GM11168 (cell line): ENCODE data around the gene P2RX4.
"Not testable (repeated sequence)": the region's sequence is repeated elsewhere in the genome, so short reads cannot be mapped to it uniquely, and the experiment has no call there.

ENCODE experiments used
- in situ Hi-C: fragments of 300-500 bp; cut with MboI; formaldehyde crosslinking; loops from one replicate; pipeline ENCODE4 v1.12.0; 2022; ENCODE audit warnings: low sequenced_read_pairs; ENCODE audit not compliant: unreplicated experiment

P2RX4 gene, protein sequence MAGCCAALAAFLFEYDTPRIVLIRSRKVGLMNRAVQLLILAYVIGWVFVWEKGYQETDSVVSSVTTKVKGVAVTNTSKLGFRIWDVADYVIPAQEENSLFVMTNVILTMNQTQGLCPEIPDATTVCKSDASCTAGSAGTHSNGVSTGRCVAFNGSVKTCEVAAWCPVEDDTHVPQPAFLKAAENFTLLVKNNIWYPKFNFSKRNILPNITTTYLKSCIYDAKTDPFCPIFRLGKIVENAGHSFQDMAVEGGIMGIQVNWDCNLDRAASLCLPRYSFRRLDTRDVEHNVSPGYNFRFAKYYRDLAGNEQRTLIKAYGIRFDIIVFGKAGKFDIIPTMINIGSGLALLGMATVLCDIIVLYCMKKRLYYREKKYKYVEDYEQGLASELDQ

DNA sequence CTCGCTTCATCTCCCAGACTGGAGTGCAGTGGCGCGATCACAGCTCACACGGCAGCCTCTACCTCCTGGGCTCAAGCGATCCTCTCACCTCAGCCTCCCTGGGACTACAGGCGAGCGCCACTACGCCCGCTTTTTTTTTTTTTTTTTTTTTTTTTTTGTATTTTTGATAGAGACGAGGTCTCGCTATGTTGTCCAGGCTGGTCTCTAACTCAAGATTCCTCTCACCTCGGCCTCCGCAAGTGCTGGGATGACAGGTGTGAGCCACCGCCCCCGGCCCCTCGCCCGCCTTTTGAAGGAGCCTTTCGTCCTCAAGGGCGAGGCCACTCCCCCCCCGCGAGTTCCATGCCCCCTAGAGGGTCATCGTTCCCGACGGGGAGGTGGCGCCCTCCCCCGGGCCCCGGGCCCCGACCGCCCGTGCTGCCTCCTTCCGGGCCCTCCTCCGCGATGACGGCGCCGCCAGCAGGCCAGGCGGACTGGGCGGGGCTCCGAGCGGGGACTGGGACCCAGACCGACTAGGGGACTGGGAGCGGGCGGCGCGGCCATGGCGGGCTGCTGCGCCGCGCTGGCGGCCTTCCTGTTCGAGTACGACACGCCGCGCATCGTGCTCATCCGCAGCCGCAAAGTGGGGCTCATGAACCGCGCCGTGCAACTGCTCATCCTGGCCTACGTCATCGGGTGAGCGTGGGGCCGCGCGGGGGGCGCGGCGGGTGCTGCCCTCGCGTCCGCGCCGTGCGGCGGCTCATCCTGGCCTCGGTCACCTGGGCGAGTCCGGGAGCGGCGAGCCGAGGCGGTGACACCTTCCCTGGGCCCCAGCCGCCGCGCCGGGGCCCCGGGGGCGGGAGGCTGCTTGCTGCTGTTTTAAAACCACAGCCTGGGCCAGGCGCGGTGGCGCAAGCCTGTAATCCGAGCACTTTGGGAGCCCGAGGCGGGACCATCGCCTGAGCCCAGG lies at the start of gene P2RX4:
Gene P2RX4, plus strand, starts transcription at position 506 of the 949 bp plus-strand sequence. Its CDS starts 36 bp downstream, at position 542.
- in situ Hi-C loops = no loop called here

DNA sequence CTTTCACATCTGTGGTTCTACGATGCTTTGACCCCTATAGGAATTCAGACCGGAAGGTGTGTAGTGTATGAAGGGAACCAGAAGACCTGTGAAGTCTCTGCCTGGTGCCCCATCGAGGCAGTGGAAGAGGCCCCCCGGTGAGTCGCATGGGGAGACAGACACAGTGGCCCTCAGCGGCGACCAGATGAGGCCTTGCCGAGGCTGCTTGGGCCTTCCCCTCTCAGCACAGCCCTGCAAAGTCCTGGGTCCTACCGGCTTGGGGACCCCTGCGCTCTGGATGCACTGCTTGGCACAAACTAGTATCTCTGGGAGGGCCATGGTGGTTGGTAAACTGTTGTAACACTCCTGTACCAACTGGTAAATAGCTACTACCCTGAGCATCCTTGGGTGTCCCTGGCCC lies 47.5 kb upstream of the P2RX4 start:
- in situ Hi-C loops = no loop called here

DNA sequence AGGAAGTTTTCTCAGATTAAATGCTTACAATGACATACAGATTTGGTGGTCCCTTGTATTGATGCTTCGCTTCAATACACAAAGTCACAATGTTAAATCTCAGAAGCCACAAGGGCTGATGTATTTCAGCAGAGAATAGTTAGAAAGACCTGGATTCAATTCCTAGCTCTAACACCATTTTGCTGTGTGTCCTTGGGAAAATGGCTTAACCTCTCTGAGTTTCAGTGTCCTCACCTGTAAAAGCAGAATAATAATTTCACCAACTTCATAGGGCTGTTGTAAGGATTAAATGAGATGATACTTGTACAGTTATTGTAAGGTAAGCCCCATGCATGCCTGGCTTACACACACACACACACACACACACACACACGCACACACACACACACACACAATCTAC lies 46.9 kb upstream of the P2RX4 start:
- in situ Hi-C loops = no loop called here

DNA sequence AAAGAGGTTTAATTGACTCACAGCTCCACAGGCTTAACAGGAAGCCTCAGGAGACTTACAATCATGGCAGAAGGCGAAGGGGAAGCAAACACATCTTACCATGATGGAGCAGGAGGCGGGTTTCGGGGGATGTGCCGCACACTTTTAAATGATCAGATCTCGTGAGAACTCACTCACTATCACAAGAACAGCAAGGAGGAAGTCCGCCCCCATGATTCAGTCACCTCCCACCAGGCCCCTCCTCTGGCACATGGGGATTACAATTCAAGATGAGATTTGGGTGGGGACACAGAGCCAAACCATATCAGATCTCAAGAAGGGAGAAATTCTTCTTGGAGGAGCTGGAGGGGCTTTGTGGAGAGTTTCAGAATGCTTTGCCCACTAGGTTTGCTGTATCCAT lies 45.1 kb upstream of the P2RX4 start:
- in situ Hi-C loops = not testable (repeated sequence)

DNA sequence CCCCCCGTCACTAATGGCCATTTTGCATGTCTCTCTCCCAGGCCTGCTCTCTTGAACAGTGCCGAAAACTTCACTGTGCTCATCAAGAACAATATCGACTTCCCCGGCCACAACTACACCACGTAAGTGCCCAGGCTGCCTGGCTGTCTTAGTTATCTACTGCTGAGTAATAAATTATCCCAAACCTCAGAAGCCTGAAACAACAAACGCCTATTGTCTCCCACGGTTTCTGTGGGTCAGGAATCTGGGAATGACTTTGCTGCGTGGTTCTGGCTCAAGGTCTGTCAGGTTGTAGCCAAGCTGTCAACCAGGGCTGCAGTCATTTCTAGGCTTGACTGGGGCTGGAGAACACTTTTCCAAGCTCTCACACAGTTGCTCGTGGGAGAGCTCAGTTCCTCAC lies 44.6 kb upstream of the P2RX4 start:
- in situ Hi-C loops = no loop called here

DNA sequence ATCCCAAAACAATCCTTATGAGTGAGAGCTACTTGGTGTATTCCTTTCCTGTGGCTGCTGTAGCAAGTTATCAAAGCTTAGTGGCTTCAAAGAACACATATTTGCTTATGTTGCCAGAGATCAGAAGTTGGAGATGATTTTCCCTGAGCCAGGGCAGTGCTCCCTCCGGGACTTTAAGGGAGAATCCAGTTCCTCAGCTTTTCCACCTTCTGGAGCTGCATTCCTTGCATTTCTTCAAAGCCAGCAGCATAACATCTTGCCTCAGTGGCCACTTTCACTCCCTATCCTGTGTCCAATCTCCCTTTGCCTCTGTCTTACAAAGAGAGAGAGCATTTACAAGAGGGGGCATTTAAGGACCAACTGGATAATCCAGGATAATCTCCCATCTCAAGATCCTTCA lies 43.6 kb upstream of the P2RX4 start:
- in situ Hi-C loops = no loop called here

DNA sequence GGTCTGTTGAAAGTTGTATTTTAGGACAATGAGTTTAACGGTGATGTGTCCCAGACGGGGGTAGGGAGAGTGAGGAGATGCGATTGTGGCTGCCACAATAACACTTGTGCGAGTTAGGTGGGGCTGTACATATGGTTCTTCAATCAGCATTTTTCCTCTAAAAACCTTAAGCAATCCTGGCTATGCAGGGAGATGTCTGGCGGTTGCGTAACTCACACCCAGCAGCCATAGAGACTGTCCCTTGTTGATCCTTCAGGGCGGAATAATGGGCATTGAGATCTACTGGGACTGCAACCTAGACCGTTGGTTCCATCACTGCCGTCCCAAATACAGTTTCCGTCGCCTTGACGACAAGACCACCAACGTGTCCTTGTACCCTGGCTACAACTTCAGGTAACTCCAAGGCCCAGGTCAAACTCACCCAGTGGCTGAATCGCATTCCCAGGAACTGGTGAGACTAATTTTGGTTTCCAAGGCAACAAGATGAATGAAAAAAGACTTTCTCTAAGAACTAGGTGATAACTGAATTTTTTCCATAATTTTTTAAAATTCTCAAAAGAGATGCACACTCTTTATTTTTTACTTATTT lies 42.6 kb upstream of the P2RX4 start:
- in situ Hi-C loops = no loop called here

DNA sequence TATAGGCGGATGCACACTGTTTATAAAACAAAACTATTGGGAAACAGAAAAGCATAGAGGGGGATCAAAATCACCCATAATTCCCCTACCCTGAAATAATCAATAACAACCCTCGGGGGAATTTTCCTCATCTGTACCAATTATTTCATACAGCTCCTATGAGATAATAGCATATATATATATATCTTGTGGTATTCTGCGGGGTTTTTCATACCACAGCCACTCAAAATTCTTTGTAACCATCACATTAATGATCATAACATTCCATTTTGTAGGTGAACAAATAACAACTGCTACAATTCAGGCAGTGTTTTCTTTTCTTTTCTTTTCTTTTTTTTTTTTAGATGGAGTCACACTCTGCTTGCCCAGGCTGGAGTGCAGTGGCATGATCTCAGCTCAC lies 42.0 kb upstream of the P2RX4 start:
- in situ Hi-C loops = no loop called here

DNA sequence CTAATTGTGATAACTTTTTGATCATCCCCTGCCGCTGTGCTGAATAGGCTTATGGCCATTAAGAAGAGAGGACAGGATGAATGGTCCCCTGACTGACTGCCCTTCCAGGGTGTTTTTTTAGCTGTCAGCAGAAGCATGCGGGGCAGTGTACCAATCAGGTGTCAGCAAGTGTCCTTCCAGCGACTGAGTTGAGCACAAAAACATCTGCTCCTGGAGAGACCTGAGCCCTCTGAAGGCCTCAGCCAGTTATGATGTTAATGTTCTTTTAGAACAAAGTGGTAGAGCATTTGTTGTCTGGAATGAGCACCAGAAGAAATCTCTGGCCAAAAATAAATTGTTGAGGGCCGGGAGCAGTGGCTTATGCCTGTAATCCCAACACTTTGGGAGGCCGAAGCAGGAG lies 39.8 kb upstream of the P2RX4 start:
- in situ Hi-C loops = no loop called here

DNA sequence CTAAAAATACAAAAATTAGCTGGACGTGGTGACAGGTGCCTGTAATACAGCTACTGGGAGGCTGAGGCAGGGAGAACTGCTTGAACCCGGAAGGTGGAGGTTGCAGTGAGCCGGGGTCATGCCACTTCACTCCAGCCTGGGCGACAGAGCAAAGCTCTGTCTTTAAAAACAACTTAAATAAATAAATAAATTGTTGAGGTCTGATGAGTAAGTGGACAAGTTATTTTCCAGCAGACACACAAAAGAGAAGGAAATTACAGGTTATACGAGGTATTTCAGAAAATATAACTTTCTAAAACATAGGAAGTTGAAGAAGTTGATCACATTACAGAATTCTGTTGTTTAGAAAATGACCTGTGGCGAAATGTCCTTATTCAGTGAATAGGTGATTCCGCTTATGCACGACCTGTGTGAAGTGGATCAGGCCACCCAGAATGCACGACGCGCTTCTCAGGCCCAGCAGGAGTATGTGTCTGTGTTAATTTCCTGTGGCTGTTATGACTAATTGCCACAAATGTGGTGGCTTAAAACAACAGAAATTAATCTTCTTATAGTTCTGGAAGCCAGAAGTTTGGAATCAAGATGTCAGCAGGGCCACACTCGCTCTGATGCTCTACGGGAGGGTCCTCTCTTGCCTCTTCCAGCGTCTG lies 39.2 kb upstream of the P2RX4 start:
- in situ Hi-C loops = no loop called here

DNA sequence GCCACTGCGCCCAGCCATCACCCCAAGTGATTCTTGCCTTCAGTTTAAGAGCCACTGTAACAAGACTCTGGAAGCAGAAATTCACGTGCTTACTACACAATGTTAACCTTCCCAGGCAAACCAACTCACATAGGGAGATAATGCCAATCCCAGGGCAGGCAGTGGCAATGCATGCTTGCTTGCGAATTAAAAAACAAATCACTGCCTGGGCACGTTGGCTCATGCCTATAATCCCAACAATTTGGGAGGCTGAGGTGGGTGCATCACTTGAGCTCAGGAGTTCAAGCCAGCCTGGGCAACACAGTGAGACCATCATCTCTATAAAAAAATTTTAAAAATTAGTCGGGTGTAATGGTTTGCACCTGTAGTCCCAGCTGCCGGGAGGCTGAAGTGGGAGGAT lies 37.8 kb upstream of the P2RX4 start:
- in situ Hi-C loops = no loop called here

DNA sequence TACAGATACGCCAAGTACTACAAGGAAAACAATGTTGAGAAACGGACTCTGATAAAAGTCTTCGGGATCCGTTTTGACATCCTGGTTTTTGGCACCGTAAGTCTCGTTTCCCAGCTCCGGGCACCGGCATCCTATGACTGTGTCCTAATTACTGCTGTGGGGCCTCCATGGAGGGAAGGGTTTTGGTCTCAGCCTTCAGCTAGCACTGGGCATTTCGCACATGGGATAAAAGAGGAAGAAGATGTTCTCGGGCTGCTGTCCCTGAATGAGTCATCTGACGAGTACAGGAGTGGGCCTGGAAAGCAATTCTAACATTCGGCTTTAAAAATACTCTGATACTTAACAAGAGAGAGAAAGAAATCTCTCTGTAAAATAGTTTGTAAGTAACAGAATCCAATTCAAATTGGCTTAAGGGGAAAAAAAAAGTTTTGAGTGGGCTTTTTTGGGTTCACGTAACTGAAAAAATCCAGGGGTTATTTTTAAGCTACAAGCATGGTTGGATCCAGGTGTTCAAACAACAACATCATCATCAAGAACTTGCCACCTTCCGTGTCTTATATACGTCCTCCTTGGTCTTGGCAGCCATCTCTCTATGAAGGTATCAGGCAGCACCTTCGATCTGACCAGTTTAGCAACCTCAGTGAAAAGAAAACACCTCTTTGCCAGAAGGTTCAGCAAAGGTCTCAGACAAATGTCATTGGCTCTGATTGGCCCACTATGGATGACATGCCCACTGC lies 34.4 kb upstream of the P2RX4 start:
- in situ Hi-C loops = no loop called here

DNA sequence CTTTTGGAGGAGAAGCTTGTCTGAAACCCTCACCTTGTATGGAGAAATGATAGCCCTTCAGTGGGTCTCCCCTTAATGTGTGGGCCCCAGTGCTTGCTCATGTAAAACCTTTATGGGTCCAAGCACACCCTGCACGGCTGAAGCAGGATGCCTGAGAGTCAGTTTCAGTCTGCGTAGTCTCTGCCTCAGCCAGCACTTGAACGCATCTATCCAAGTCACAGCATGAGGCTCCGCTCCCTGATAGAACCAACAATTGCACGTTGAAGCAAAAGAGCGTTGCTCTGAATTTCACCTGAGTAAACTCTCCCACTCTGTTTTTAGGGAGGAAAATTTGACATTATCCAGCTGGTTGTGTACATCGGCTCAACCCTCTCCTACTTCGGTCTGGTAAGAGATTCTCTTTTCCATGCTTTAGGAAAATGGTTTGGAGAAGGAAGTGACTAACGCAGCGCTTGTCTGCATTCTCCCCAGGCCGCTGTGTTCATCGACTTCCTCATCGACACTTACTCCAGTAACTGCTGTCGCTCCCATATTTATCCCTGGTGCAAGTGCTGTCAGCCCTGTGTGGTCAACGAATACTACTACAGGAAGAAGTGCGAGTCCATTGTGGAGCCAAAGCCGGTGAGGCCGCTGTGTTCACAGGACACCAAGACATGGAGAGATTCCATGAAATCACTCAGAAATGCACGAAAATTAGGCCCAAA lies 33.0 kb upstream of the P2RX4 start:
- in situ Hi-C loops = no loop called here

DNA sequence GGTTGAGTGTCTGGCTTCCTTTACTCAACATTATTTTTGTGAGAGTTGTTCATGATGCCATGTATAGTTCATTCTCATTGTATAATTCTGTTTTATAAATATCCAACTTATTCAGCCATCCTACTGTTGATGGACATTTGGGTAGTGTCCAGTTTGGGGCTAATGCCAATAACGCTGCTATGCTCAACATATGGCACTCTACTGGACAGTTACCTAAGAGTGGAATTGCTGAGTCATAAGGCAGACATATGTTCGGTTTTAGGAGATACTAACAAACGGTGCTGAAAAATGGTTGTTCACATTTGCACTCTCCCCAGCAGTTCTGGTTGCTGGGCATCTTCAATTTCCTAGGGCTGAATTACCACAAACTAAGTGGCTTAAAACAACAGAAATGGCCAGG lies 28.7 kb upstream of the P2RX4 start:
- in situ Hi-C loops = no loop called here

DNA sequence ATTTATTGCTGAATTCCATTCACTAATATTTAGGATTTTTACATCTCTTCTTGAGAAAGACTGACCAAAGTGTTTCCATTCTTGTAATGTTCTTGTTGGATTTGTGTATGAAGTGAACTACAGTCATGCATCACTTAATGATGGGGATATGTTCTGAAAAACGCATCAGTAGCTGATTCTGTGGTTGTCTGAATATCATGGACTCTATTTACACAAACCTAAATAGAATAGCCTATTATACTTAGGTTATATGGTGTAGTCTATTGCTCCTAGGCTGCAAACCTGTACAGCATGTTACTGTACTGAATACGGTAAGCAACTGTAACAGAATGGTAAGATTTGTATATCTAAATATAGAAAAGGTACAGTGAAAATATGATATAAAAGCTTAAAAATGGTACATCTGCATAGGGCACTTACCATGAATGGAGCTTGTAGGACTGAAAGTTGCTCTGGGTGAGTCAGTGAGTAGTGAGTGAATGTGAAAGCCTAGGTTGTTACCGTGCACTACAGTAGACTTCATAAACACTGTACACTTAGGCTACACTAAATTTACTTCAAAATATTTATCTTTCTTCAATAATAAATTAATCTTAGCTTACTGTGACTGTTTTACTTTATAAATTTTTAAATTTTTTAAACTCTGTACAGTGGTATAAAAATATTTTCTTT lies 27.6 kb upstream of the P2RX4 start:
- in situ Hi-C loops = no loop called here

DNA sequence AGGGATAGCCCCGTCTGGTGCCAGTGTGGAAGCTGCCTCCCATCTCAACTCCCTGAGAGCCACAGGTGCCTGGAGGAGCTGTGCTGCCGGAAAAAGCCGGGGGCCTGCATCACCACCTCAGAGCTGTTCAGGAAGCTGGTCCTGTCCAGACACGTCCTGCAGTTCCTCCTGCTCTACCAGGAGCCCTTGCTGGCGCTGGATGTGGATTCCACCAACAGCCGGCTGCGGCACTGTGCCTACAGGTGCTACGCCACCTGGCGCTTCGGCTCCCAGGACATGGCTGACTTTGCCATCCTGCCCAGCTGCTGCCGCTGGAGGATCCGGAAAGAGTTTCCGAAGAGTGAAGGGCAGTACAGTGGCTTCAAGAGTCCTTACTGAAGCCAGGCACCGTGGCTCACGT lies 25.5 kb upstream of the P2RX4 start:
- in situ Hi-C loops = no loop called here

DNA sequence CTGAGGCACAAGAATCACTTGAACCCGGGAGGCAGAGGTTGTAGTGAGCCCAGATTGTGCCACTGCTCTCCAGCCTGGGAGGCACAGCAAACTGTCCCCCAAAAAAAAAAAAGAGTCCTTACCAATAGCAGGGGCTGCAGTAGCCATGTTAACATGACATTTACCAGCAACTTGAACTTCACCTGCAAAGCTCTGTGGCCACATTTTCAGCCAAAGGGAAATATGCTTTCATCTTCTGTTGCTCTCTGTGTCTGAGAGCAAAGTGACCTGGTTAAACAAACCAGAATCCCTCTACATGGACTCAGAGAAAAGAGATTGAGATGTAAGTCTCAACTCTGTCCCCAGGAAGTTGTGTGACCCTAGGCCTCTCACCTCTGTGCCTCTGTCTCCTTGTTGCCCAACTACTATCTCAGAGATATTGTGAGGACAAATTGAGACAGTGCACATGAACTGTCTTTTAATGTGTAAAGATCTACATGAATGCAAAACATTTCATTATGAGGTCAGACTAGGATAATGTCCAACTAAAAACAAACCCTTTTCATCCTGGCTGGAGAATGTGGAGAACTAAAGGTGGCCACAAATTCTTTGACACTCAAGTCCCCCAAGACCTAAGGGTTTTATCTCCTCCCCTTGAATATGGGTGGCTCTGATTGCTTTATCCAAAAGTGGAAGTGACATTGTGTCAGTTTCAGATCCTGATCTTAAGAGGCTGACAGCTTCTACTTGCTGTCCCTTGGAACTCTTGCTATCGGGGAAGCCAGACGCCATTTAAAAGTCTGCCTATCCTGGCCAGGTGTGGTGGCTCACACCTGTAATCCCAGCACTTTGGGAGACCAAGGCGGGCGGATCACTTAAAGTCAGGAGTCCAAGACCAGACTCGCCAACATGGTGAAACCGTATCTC lies 24.7 kb upstream of the P2RX4 start:
- in situ Hi-C loops = no loop called here

DNA sequence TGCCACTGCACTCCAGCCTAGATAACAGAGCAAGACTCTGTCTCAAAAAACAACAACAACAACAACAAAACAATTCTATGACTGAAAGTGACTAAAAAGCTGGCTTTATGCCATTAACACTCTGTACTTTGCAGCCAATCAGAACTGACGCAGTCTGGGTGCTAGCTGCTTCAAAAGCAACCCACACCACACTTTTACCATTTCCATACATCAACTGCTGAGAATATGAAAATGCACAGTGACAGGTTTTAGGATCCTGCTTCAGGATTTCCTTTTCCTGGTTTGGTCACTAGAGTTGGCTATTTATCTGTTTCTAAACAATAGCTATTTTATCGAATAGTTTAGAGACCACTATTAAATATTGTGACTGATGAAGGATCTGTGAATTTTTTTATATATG lies 23.1 kb upstream of the P2RX4 start:
- in situ Hi-C loops = no loop called here
